NCI-H187 treated with DMSO at 0.1 percent for 48 hours (cell line): ENCODE data around the gene PPP1R12B.
"Not testable (repeated sequence)": the region's sequence is repeated elsewhere in the genome, so short reads cannot be mapped to it uniquely, and the experiment has no call there.

Experiments used
- DNase-seq: peaks from one replicate; lab custom pipeline; 2025; lab: John Stamatoyannopoulos, UW

PPP1R12B gene

GRCh38 chr1:202584707-202585589 is 236.4 kb downstream of the PPP1R12B start:
- DNase-seq: no peak

- DNase-seq: no peak
Measured at GRCh38 chr1:202585590-202585933, 237.1 kb downstream of the PPP1R12B start.

- DNase-seq: no peak
Measured at GRCh38 chr1:202586018-202586821, 237.7 kb downstream of the PPP1R12B start.

GRCh38 chr1:202586871-202587270 is 238.4 kb downstream of the PPP1R12B start:
- no peak for DNase-seq

GRCh38 chr1:202587859-202588485 is 239.5 kb downstream of the PPP1R12B start:
- DNase-seq: no peak

- no peak for DNase-seq
Measured at GRCh38 chr1:202588503-202589189, 240.1 kb downstream of the PPP1R12B start.

GRCh38 chr1:202589190-202589930 is 240.9 kb downstream of the PPP1R12B start:
- DNase-seq: no peak

- DNase-seq: no peak
Measured at GRCh38 chr1:202590126-202590525, 241.6 kb downstream of the PPP1R12B start.

- no peak for DNase-seq
Measured at GRCh38 chr1:202590975-202591411, 242.5 kb downstream of the PPP1R12B start.

GRCh38 chr1:202591515-202591914 is 243.0 kb downstream of the PPP1R12B start:
- no peak for DNase-seq

- DNase-seq: no peak
Measured at GRCh38 chr1:202592146-202592545, 243.6 kb downstream of the PPP1R12B start.

- no peak for DNase-seq
Measured at GRCh38 chr1:202593845-202594244, 245.3 kb downstream of the PPP1R12B start.

GRCh38 chr1:202596638-202597037 is 248.1 kb downstream of the PPP1R12B start:
- no peak for DNase-seq

- no peak for DNase-seq
Measured at GRCh38 chr1:202597090-202597761, 248.7 kb downstream of the PPP1R12B start.

- DNase-seq: no peak
Measured at GRCh38 chr1:202599669-202600431, 251.4 kb downstream of the PPP1R12B start.

GRCh38 chr1:202600432-202601041 is 252.0 kb downstream of the PPP1R12B start:
- DNase-seq: no peak

GRCh38 chr1:202603435-202603834 is 254.9 kb downstream of the PPP1R12B start:
- DNase-seq: no peak

- DNase-seq: no peak
Measured at GRCh38 chr1:202605515-202605914, 257.0 kb downstream of the PPP1R12B start.

GRCh38 chr1:202612036-202612435 is 263.5 kb downstream of the PPP1R12B start:
- DNase-seq: not testable (repeated sequence)
